Activated naive CD4-positive, alpha-beta T cell treated with Interleukin-2 at 50 U/mL for 16 hours (primary cell): Measurements from ENCODE around the gene INPP5D.
"Not testable (repeated sequence)": the region's sequence is repeated elsewhere in the genome, so short reads cannot be mapped to it uniquely, and the experiment has no call there.

ENCODE experiments used
- DNase-seq: peaks from one replicate; pipeline ENCODE4 v3.0.0-alpha.2; 2020

The INPP5D gene

GRCh38 chr2:233059797-233060500, at the start of gene INPP5D:
INPP5D (plus strand) TSS chr2:233060342; CDS start chr2:233060479, 137 bp downstream.
- peak; percentile 74 for DNase-seq

GRCh38 chr2:233010569-233011267, 49.4 kb upstream of the INPP5D start:
- no peak for DNase-seq

- DNase-seq: no peak
Measured at GRCh38 chr2:233011268-233011650, 48.9 kb upstream of the INPP5D start.

GRCh38 chr2:233011702-233012131, 48.4 kb upstream of the INPP5D start:
- DNase-seq: no peak

GRCh38 chr2:233012301-233012971, 47.7 kb upstream of the INPP5D start:
- no peak for DNase-seq

GRCh38 chr2:233013027-233013461, 47.1 kb upstream of the INPP5D start, which contains the start of gene NGEF:
NGEF (minus strand) TSS chr2:233013256; CDS start chr2:232974890, 38,366 bp downstream.
- no peak for DNase-seq

- no peak for DNase-seq
Measured at GRCh38 chr2:233013650-233014049, 46.5 kb upstream of the INPP5D start.

- no peak for DNase-seq
Measured at GRCh38 chr2:233015019-233015645, 45.0 kb upstream of the INPP5D start.

GRCh38 chr2:233017947-233018346, 42.2 kb upstream of the INPP5D start:
- DNase-seq: no peak

GRCh38 chr2:233019610-233020009, 40.5 kb upstream of the INPP5D start:
- not testable (repeated sequence) for DNase-seq

- no peak for DNase-seq
Measured at GRCh38 chr2:233020454-233020853, 39.7 kb upstream of the INPP5D start.

- DNase-seq: no peak
Measured at GRCh38 chr2:233021771-233022170, 38.4 kb upstream of the INPP5D start.

- no peak for DNase-seq
Measured at GRCh38 chr2:233022561-233022960, 37.6 kb upstream of the INPP5D start.

GRCh38 chr2:233023007-233023760, 37.0 kb upstream of the INPP5D start:
- no peak for DNase-seq

- no peak for DNase-seq
Measured at GRCh38 chr2:233023761-233024410, 36.3 kb upstream of the INPP5D start.

GRCh38 chr2:233025706-233026105, 34.4 kb upstream of the INPP5D start:
- DNase-seq: no peak

- no peak for DNase-seq
Measured at GRCh38 chr2:233026198-233026813, 33.8 kb upstream of the INPP5D start.

- no peak for DNase-seq
Measured at GRCh38 chr2:233029321-233029720, 30.8 kb upstream of the INPP5D start.

GRCh38 chr2:233031556-233032500, 28.3 kb upstream of the INPP5D start:
- DNase-seq: no peak
